Measurements from ENCODE around the gene TUBAL3.

Gene TUBAL3

GRCh38 chr10:5404208-5405041 lies at the start of gene TUBAL3:
TUBAL3 (minus strand) TSS chr10:5404828; CDS start chr10:5404792, 36 bp downstream.
- POLR2A ChIA-PET (ENCODE audit: low non-redundant PET) = no interaction called here
- H3K27ac ChIP-seq = no peak within 1 kb of the TSS
- CTCF ChIA-PET = no interaction called here
- DNase-seq (ENCODE audit: low spot score) = peak; percentile 40
- TF ChIP-seq CTCF (conservative IDR thresholded peaks at IDR 0.05; ENCODE audit: low read depth) = no peak

- TF ChIP-seq CTCF (conservative IDR thresholded peaks at IDR 0.05; ENCODE audit: low read depth) = no peak
- POLR2A ChIA-PET (ENCODE audit: low non-redundant PET) = no interaction called here
- DNase-seq (ENCODE audit: low spot score) = no peak
- CTCF ChIA-PET = interaction anchor here (0.6 kb wide), 1 partner anchor 49 kb away, joined by 3 read pairs; no protein-coding TSS in a partner anchor
- no peak overlapping the region for H3K27ac ChIP-seq
These were observed 49.3 kb upstream of the TUBAL3 start for GRCh38 chr10:5453749-5454489.

GRCh38 chr10:5450605-5451384 lies 46.2 kb upstream of the TUBAL3 start:
- CTCF ChIA-PET = no interaction called here
- no peak for TF ChIP-seq CTCF (conservative IDR thresholded peaks at IDR 0.05; ENCODE audit: low read depth)
- DNase-seq (ENCODE audit: low spot score) = no peak
- no peak overlapping the region for H3K27ac ChIP-seq
- POLR2A ChIA-PET (ENCODE audit: low non-redundant PET) = no interaction called here

- ChIA-PET POLR2A (ENCODE audit: low non-redundant PET) (no interaction called here), CTCF (no interaction called here)
- peak; percentile 55 for DNase-seq (ENCODE audit: low spot score)
- no peak for TF ChIP-seq CTCF (conservative IDR thresholded peaks at IDR 0.05; ENCODE audit: low read depth)
- H3K27ac ChIP-seq = peak overlapping the region; percentile 62
These were observed 45.2 kb upstream of the TUBAL3 start for GRCh38 chr10:5449823-5450222.

GRCh38 chr10:5449227-5449626 lies 44.6 kb upstream of the TUBAL3 start:
- no peak for TF ChIP-seq CTCF (conservative IDR thresholded peaks at IDR 0.05; ENCODE audit: low read depth)
- DNase-seq (ENCODE audit: low spot score) = no peak
- no peak overlapping the region for H3K27ac ChIP-seq
- ChIA-PET POLR2A (ENCODE audit: low non-redundant PET) (no interaction called here), CTCF (no interaction called here)

GRCh38 chr10:5448333-5449001 lies 43.8 kb upstream of the TUBAL3 start:
- no peak for DNase-seq (ENCODE audit: low spot score)
- CTCF ChIA-PET = interaction anchor here (0.7 to 1.7 kb wide), 2 partner anchors 174 to 346 kb away, joined by 5 to 12 read pairs; no protein-coding TSS in a partner anchor
- POLR2A ChIA-PET (ENCODE audit: low non-redundant PET) = no interaction called here
- no peak for TF ChIP-seq CTCF (conservative IDR thresholded peaks at IDR 0.05; ENCODE audit: low read depth)
- no peak overlapping the region for H3K27ac ChIP-seq
